Upper lobe of right lung (tissue), 1 donor: ENCODE data around the gene GLMP. TPM values are rescaled to one million over a fixed set of nuclear protein-coding genes. Genes with fewer than 3 reads are reported as not detected.

Source experiments
- ATAC-seq: fragments of 200-7000 bp; cut with Tn5 transposase; one replicate; pipeline ENCODE4 v1.9.1; 2020; ENCODE audit warnings: mild to moderate bottlenecking, moderate library complexity
- DNase-seq: peaks from one replicate; pipeline ENCODE4 v3.0.0-alpha.2; 2020
- H3K27ac ChIP-seq: fragments of 200-600 bp; one replicate; pipeline ENCODE4 v1.8.0; 2022
- H3K27me3 ChIP-seq: fragments of 200-600 bp; one replicate; pipeline ENCODE4 v1.8.0; 2022; ENCODE audit warnings: mild to moderate bottlenecking
- H3K36me3 ChIP-seq: fragments of 200-600 bp; one replicate; pipeline ENCODE4 v1.8.0; 2022
- H3K4me1 ChIP-seq: fragments of 200-600 bp; one replicate; pipeline ENCODE4 v1.8.0; 2022
- H3K4me3 ChIP-seq: fragments of 200-600 bp; one replicate; pipeline ENCODE4 v1.8.0; 2022; ENCODE audit warnings: mild to moderate bottlenecking
- H3K9me3 ChIP-seq: fragments of 200-600 bp; one replicate; pipeline ENCODE4 v1.8.0; 2022
- CTCF ChIP-seq: fragments of 200-600 bp; IDR thresholded peaks from one replicate; pipeline ENCODE4 v1.8.0; 2022; ENCODE audit warnings: antibody characterized with exemption
- intact Hi-C: fragments of 100-400 bp; cut with DNase I; formaldehyde crosslinking; loops from one replicate; pipeline ENCODE4 v1.11.0; 2022
- long read RNA-seq: library from polyadenylated mRNA; unstranded; transcript quantifications from one replicate; pipeline ENCODE4 v2.0.0, GENCODE V29; 2021
- total RNA-seq: library from RNA; stranded (reverse); fragmentation: NEBNext Ultra II Directional; extraction: Animal tissue kit (Norgen Biotek cat#: 25700); gene quantifications from one replicate; pipeline ENCODE4 v1.2.1, GENCODE V29; 2021
- donor health status: DM: no; HTN: yes; CAD: no; lungs with severe emphysema.

Gene GLMP
- total RNA-seq = 61.1 TPM
- long read RNA-seq, transcript GLMP-201 (6 exons, 1,604 nt) = major isoform, 46 of 80 reads
- long read RNA-seq, partial matches to known transcripts = 16 of 80 reads
- long read RNA-seq, other reads (novel, unspliced or antisense) = 9 of 80 reads

- peak within 1 kb of the TSS; percentile 84 for H3K4me3 ChIP-seq
- peak within 1 kb of the TSS; percentile 79 for H3K27ac ChIP-seq
- H3K27me3 ChIP-seq = no peaks in the 10 kb centered on the region
- H3K9me3 ChIP-seq = no peaks in the 10 kb centered on the region
- no peaks in the 10 kb centered on the region for H3K36me3 ChIP-seq
- intact Hi-C loops = no loop called here
- H3K4me1 ChIP-seq = peaks cover 17% of the 10 kb centered on the region
- peak; percentile 69 for ATAC-seq
- TF ChIP-seq CTCF = no peak
- peak; percentile 82 for DNase-seq
These were observed at the start of gene GLMP for GRCh38 chr1:156295391-156295947. TSS of gene GLMP (minus strand) at chr1:156295679. CDS start at chr1:156295645, 34 bp downstream.

GRCh38 chr1:156344409-156344808, 48.9 kb upstream of the GLMP start:
- TF ChIP-seq CTCF = no peak
- intact Hi-C loops = no loop called here
- Histone ChIP-seq H3K4me3 (no peak overlapping the region), H3K27me3 (no peaks in the 10 kb centered on the region), H3K4me1 (no peaks in the 10 kb centered on the region), H3K27ac (no peak overlapping the region), H3K9me3 (no peaks in the 10 kb centered on the region), H3K36me3 (no peaks in the 10 kb centered on the region)
- ATAC-seq (no peak), DNase-seq (no peak)

- H3K4me3 ChIP-seq = no peak overlapping the region
- ATAC-seq (no peak), DNase-seq (no peak)
- no peaks in the 10 kb centered on the region for H3K9me3 ChIP-seq
- no peak overlapping the region for H3K27ac ChIP-seq
- H3K36me3 ChIP-seq = no peaks in the 10 kb centered on the region
- no peaks in the 10 kb centered on the region for H3K27me3 ChIP-seq
- intact Hi-C loops = no loop called here
- no peak for TF ChIP-seq CTCF
- peaks cover 2% of the 10 kb centered on the region for H3K4me1 ChIP-seq
These were observed 46.9 kb upstream of the GLMP start for GRCh38 chr1:156342166-156342955.

GRCh38 chr1:156338180-156338976, 42.9 kb upstream of the GLMP start, which contains the start of the genes CCT3 and TSACC:
TSS of gene CCT3 (minus strand) at chr1:156338292. CDS start at chr1:156338184, 108 bp downstream.
TSS of gene TSACC (plus strand) at chr1:156338526. CDS start at chr1:156339758, 1,232 bp downstream.
- intact Hi-C loops = no loop called here
- peaks cover 12% of the 10 kb centered on the region for H3K4me1 ChIP-seq
- ATAC-seq (peak; percentile 98), DNase-seq (peak; percentile 99)
- H3K9me3 ChIP-seq = no peaks in the 10 kb centered on the region
- H3K27me3 ChIP-seq = no peaks in the 10 kb centered on the region
- peak within 1 kb of the TSS; percentile 84 for H3K27ac ChIP-seq
- peak within 1 kb of the TSS; percentile 96 for H3K4me3 ChIP-seq
- H3K36me3 ChIP-seq = peaks cover 24% of the 10 kb centered on the region
- no peak for TF ChIP-seq CTCF

GRCh38 chr1:156337888-156338179, 42.4 kb upstream of the GLMP start:
- DNase-seq (no peak), ATAC-seq (no peak)
- no peak for TF ChIP-seq CTCF
- Histone ChIP-seq H3K4me1 (peaks cover 12% of the 10 kb centered on the region), H3K9me3 (no peaks in the 10 kb centered on the region), H3K36me3 (peaks cover 29% of the 10 kb centered on the region), H3K27me3 (no peaks in the 10 kb centered on the region), H3K27ac (peak overlapping the region; percentile 70), H3K4me3 (peak overlapping the region; percentile 96)
- intact Hi-C loops = no loop called here
